H1 (cell line): Measurements from ENCODE around the gene TBC1D7. TPM values are rescaled to one million over a fixed set of nuclear protein-coding genes. Genes with fewer than 3 reads are reported as not detected.

Experiments used
- CBX5 ChIP-seq: fragments of 300-800, 300-1000 bp; sonication (generic); IDR thresholded peaks from 2 replicates; pipeline ENCODE4 v1.7.1; 2016; ENCODE audit warnings: antibody characterized with exemption, low read length, low read depth
- KDM5A ChIP-seq: fragments of 200-600 bp; IDR thresholded peaks from 2 replicates; pipeline ENCODE4 v1.7.1; 2012; ENCODE audit warnings: mild to moderate bottlenecking, low read length, inconsistent platforms, mixed read lengths
- NRF1 ChIP-seq: IDR thresholded peaks from 2 replicates; pipeline ENCODE4 v1.6.1; 2011; ENCODE audit warnings: mild to moderate bottlenecking, low read depth, low read length, improper control_type of control experiment
- RAD21 ChIP-seq, 2 experiments: IDR thresholded peaks in 1 of 2; conservative IDR thresholded peaks in 1 of 2; 2 replicates each; pipeline ENCODE4 v1.6.1; 2011; ENCODE audit warnings: low read depth in 2 of 2, low read length in 2 of 2, improper control_type of control experiment in 1 of 2, inconsistent platforms in 1 of 2, mild to moderate bottlenecking in 1 of 2, moderate library complexity in 1 of 2
- SP4 ChIP-seq: IDR thresholded peaks from 2 replicates; pipeline ENCODE4 v1.6.1; 2012; ENCODE audit warnings: low read length, inconsistent platforms
- SUZ12 ChIP-seq: fragments of 200-600 bp; sonication (generic); IDR thresholded peaks from 2 replicates; pipeline ENCODE4 v1.6.1; 2012; ENCODE audit warnings: mild to moderate bottlenecking, inconsistent platforms, low read length, moderate library complexity, mixed read lengths
- TAF7 ChIP-seq: optimal IDR thresholded peaks from 2 replicates; pipeline ENCODE3; 2011; ENCODE audit warnings: low read depth, mild to moderate bottlenecking, inconsistent platforms, low read length, moderate library complexity, borderline replicate concordance
- polyA plus RNA-seq, 7 experiments: library from polyadenylated mRNA; depleted of rRNA in 3 of 7; stranded (reverse) in 5 of 7; unstranded in 2 of 7; fragments of >200 nt in 5 of 7; fragments of 200-250 nt in 2 of 7; gene quantifications; 1 replicate in 5 of 7; 2 replicates in 1 of 7; 4 replicates in 1 of 7; pipeline versions ENCODE4 v1.2.1 to v1.2.3, GENCODE V29; 2011 to 2013; ENCODE audit warnings: missing spikeins in 2 of 7, mixed read lengths in 2 of 7
- total RNA-seq: library from RNA; stranded (reverse); fragmentation: NEBNext Ultra II Directional; extraction: Animal tissue kit (Norgen Biotek cat#: 25700); gene quantifications from 2 replicates; pipeline ENCODE4 v1.2.1, GENCODE V29; 2021
- TF ChIP-seq, protein P1 (sequence below): IDR thresholded peaks from 2 replicates; pipeline ENCODE4 v1.6.1; 2012; ENCODE audit warnings: low read length, inconsistent platforms
- TF ChIP-seq, protein P2 (sequence below): IDR thresholded peaks from 2 replicates; pipeline ENCODE4 v1.6.1; 2011; ENCODE audit warnings: low read length, improper control_type of control experiment

The TBC1D7 gene
- total and polyA plus RNA-seq, 2 of the 8 experiments (the other 6 are each of a cell fraction or from before 2014, with no cell fraction given), result 46.1 to 55.2 TPM

DNA sequence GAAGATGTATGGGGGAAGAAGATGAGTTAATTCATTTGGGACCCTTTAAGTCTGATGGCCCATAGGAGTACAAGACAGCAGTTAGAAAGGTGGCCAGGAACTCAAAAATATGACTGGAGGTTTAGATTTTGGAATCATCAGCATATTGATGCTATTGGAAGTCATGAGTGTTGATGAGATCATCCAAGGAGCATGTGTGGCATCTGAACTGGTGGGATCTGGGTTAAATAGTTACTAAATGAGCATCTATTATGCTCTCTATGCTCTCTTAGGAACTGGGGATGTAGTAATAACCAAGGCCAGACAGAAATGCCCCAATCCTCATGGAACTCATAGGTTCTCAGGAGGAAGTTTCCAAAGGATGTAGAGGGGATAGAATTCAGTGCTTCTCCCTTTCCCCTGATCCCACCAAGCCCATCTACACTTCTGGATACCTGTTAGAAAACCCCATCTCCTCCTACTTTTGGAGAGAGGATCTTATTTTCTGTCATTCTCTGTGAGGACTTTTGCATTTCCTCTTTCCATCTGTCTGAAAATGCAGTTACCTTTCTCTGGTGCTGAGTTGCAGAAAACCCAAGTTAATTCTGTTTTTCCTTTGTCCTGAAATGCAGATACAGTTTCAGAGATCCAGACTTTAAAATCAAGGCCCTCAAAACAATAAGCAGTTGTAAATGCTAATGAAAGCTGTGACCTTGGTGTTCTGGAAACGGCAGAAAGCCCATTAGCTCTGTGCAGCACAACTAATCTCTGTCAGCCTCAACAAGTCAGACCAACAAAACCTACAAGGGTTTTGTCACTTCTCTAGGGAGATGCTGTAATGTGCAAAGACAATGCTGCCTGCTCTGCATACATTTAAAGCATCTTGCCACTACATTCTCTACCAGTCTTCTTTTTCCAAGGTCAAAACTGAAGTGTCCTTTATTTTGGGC, 65.8 kb downstream of the TBC1D7 start (continued):
- TF ChIP-seq, protein P1, sequence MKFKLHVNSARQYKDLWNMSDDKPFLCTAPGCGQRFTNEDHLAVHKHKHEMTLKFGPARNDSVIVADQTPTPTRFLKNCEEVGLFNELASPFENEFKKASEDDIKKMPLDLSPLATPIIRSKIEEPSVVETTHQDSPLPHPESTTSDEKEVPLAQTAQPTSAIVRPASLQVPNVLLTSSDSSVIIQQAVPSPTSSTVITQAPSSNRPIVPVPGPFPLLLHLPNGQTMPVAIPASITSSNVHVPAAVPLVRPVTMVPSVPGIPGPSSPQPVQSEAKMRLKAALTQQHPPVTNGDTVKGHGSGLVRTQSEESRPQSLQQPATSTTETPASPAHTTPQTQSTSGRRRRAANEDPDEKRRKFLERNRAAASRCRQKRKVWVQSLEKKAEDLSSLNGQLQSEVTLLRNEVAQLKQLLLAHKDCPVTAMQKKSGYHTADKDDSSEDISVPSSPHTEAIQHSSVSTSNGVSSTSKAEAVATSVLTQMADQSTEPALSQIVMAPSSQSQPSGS, result no peak
- TF ChIP-seq RAD21 (IDR thresholded peaks at IDR 0.05 in 1 of 2, conservative IDR thresholded peaks at IDR 0.05 in 1 of 2; ENCODE audit: low read depth in 2 of 2, low read length in 2 of 2) (no peak), CBX5 (no peak), NRF1 (no peak), KDM5A (no peak), SUZ12 (no peak), SP4 (no peak), TAF7 (no peak)
- TF ChIP-seq, protein P2, sequence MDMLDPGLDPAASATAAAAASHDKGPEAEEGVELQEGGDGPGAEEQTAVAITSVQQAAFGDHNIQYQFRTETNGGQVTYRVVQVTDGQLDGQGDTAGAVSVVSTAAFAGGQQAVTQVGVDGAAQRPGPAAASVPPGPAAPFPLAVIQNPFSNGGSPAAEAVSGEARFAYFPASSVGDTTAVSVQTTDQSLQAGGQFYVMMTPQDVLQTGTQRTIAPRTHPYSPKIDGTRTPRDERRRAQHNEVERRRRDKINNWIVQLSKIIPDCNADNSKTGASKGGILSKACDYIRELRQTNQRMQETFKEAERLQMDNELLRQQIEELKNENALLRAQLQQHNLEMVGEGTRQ, result no peak
